Stimulated activated CD4-positive, alpha-beta T cell treated with anti-CD3 and anti-CD28 coated beads, Interleukin-1b, Interleukin-23, amount 100 ng/mL, for 48 hours (primary cell): ENCODE measurements around the gene TRMT112.

Experiments
- DNase-seq: peaks from one replicate; pipeline ENCODE4 v3.0.0-alpha.2; 2020

TRMT112 gene

DNA sequence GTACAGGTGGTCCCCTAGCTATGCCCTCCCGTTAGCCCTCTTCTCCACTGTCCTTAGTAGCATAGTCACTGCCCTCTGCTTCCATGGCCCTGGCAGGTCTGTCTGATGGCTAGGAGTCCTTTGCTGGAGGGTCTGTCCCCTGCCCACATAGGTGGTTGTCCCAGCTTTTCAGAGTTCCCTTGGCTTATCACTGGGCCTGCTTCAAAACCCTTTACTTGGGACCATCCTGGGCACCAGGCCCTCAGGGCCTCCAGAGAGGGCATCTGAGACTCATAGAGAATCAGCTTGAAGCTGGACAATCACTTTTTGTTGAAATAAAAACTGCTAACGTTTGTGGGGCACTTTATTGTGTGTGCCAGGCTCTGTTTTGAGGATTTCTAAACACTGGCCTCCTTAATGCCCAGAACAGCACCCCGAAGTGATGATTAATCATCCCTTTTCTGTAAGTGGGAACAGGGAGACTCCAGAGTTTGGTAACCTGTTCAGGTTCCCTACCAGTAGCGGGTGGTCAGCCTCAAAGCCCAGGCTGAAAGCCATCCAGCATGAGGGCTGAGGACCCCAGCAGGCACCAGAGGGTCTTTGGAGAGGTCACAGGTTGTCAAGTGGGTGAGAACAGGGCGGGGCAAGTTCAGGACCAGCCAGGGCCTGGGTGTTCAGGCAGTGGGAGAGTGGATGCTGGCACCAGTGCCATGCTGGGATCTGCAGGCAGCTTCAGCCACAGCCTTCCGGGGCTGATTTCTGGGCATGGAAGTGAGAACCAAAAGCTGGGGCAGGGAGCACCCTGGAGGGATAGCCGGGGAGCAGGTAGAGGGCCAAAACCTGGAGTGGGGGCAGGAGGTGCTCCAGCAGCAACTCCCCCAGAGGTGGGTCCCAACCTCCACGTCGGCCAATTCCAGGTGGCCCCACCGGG lies 26.8 kb downstream of the TRMT112 start:
- DNase-seq: no peak

DNA sequence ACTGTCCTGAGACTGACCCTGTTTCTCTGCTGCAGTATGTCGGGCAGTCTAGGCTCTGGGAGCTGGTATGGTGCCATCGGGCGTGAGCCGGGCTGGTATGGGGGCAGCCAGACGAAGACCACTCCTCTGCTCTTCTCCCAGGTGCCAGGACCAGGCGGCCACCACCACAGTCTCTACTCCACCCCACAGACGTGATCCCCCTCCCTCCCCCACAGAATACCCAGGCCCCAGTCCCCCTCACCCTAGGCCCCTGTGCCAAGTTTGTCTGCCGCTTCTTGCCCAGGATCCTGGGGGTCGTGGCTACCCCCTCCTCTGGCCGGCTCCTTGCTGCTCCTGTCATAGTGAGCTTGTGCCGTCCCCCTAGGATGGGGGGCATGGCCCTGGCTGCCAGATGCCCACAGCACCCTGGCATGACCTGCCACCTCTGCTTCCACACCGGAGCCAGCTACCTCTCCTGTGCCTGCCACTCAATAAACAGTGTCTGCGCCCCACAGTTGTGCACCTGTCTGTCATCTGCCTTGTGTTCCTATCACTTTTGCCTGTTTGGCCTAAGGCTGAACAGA lies 28.3 kb downstream of the TRMT112 start:
- DNase-seq: no peak

DNA sequence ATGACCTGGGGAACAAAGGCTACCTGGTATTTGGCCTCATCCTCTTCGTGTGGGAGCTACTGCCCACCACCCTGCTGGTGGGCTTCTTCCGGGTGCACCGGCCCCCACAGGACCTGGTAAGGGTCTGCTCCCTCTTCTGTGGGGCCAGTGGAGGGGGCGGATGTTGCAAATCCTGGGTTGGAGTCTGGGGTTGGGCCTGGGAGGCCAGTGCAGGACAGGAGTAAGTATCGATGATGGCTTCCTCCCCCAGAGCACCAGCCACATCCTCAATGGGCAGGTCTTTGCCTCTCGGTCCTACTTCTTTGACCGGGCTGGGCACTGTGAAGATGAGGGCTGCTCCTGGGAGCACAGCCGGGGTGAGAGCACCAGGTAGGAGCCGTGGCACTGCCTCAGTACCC lies 29.0 kb downstream of the TRMT112 start:
- DNase-seq: no peak

DNA sequence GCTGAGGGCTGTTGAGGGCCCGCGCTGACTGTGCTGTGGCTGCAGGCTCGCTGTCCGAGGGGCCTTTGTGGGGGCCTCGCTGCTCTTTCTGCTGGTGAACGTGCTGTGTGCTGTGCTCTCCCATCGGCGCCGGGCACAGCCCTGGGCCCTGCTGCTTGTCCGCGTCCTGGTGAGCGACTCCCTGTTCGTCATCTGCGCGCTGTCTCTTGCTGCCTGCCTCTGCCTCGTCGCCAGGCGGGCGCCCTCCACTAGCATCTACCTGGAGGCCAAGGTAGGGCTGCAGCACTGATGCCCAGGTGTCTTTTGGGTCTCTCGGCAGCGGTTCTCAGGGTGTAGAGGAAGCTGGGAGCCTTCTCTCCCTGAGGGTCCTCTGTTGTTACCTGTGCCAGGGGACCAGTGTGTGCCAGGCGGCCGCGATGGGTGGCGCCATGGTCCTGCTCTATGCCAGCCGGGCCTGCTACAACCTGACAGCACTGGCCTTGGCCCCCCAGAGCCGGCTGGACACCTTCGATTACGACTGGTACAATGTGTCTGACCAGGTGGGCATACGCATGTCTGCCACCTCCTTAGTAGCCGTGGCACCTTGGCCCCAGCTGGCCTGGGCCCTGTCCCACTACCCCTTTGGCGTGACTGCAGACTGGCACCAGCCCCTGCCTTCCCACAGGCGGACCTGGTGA lies 29.5 kb downstream of the TRMT112 start:
- DNase-seq: no peak

DNA sequence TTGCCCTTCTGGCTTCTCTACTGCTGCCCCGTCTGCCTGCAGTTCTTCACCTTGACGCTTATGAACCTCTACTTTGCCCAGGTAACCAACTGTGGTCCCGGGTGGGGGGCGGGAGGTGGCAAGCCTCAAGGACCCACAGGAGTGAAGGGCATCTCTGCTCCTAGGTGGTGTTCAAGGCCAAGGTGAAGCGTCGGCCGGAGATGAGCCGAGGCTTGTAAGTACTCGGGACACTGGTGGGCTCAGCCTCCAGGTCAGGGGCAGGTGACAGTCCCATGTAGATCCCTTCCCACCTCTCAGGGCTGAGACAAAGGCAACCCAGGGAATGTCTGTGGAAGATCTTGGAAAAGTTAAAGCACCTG lies 30.6 kb downstream of the TRMT112 start:
- no peak for DNase-seq

DNA sequence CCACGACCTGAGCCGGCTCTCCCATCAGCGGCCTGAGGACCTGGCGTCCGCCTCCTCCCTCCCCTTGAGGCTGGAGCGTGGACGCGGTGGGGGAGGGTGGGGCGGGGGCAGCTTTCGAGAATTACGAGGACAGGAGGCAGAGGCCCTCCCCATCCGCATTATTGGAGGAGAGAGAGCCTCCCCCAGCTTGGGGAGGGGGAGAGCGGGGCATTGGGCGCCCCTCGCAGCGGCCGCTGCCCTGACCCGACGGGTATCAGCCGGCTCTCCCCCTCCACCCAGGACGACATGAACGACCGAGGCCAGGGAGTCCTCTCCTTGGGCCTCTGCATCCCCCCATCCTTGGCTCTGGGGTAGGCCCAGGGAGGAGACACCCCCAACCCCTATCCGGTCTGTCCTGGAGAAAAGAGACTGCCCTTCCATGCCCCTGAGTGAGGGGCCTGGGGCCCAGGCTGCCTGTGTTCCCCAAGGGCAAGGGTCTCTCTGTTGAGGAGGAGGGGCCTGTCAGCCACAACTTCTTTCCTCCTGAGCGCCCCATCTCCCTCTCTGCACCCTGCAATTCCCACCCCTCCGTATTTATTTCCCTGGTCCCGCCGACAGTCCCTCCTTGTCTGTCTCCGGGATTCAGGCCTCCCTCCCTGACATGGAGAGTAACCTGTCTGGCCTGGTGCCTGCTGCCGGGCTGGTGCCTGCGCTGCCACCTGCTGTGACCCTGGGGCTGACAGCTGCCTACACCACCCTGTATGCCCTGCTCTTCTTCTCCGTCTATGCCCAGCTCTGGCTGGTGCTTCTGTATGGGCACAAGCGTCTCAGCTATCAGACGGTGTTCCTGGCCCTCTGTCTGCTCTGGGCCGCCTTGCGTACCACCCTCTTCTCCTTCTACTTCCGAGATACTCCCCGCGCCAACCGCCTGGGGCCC lies 31.2 kb downstream of the TRMT112 start:
- DNase-seq: no peak

DNA sequence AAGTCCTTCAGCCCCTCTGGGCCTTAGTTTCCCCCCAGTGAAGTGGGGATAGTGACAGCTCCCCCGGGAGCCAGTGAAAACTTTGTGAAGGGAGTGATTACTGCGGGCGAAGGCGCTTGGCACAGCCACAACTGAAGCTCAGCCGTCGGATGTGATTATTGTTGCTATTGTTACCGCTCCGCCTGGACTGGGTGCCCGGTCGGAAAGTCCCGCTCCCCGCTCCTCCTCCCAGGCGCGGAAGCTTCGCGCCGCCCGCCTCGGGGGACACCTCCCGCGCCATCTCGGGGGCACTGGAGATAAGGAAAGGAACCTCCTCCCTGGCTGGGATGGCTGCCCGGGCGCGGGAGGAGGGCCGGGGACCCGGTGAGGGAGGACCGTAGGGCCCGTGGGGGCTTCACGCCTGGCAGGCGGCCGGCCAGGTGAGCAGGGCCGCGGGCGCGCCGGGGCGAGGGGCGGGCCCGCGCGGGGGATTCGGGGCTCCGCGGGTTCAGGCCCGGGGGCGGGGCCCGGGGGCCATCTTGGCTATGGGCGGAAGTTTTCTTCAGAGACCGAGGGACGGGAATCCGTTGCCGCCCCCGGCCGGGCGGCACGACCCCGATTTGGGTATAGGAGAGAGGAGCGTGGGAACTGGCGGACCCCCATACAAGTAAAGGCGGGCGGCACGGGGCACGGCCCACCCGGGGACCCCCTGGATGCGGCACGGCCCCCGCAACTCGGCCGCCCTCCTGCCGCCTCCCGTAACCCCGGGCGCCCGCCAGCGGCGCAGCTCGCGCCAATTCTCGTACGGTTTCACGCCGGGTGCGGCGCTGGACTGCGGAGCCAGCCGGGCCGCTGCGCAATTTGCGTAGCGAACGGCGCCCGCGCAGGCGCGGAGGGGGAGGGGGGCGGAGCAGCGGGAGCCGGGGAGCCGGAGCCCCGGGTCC lies 32.1 kb downstream of the TRMT112 start, which contains the start of gene GPR137:
Gene GPR137 (plus strand): TSS at position 887 of the 923 bp plus-strand sequence. CDS start 677 bp downstream, outside the sequence.
- peak; percentile 84 for DNase-seq

DNA sequence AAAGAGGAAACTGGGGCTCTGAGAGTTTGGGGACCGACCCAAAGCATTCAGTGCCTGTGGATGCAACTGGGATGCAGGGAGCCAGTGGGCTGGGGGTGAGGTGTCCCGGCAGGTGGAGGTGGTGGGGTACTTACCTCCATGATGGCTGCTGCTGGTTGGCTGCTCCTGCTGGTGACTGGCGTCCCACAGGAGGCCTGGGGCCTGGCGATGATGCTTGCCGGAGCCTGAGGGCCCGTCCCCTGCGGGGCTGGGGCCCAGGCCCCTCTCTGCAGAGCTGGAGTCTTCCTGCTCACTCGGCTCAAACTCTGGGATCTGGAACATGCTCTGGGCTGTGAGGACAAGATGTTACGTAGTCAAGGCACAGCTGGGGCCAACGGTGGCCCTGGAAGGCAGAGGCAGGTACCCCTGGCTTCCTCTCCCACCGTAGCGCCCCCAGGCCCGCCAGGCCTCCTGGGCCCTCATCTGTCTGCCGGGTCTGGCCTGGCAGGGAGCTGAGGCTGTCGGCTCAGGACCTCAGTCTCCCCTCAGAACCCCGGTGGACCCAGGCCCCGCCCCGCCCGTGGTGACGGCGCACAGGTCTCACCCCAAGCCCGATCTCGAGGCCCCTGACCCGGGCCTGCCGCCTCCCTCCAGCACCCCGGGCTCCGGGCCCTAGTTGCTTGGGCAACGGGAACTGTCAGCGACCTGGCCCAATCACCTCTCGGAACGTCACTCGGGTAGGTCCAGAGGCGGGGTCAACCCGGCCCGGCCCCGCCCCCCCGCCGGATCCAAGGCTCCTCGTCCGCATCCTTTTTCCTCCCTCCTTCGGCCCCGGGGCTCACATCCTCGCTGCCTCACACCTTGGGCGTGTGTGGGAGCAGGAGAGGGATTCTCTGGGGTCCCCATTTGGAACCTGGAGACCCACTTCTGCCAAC lies 33.1 kb downstream of the TRMT112 start, which contains the start of gene BAD:
Gene BAD (minus strand): TSS at position 618 of the 914 bp plus-strand sequence. CDS start 297 bp downstream, at position 321.
- DNase-seq: peak; percentile 94

DNA sequence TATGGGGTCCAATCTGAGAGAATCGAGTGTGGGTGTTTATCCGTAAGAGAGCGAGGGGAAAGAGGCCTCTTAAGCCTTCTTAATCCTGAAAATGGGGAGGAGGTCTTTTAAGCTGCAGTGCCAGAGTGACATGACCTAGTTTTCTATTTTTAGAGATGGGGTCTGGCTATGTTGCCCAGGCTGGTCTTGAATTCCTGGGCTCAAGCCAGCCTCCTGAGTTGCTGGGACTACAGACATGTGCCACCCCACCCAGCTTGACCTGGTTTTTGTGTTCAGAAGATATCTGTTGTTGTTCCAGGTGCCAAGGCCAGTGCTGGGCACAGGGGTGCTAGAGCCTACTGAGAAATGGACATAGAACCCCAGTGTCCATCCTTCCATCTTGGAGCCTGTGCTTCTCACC lies 34.3 kb downstream of the TRMT112 start:
- no peak for DNase-seq

DNA sequence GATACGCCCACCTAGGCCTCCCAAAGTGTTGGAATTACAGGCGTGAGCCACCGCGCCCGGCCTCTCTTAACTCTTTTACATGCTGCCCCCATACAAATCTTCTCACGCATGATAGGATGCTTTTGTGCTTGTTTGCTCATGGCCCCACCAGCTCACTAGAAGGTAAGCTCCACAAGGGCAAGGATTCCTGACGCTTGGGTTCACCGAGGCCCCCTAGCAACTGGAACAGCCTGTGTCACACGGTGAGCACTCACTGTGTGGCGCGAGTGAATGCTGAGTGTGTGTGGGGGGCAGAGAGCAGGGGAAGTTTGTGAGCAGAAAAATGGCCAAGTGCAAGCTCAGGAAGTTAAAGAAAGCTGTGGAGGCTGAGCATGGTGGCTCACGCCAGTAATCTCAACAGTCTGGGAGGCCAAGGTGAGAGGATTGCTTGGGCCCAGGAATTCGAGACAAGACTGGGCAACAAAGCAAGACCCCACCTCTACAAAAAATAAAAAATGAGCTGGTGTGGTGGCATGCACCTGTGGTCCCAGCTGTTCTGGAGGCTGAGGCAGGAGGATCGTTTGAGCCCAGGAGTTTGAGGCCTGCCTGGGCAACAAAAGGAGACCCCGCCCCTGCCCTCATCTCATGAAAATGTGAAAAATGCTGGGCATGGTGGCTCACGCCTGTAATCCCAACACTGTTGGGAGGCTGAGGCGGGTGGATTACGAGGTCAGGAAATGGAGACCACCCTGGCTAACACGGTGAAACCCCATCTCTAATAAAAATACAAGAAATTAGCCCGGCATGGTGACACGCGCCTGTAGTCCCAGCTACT lies 35.2 kb downstream of the TRMT112 start:
- DNase-seq: no peak

DNA sequence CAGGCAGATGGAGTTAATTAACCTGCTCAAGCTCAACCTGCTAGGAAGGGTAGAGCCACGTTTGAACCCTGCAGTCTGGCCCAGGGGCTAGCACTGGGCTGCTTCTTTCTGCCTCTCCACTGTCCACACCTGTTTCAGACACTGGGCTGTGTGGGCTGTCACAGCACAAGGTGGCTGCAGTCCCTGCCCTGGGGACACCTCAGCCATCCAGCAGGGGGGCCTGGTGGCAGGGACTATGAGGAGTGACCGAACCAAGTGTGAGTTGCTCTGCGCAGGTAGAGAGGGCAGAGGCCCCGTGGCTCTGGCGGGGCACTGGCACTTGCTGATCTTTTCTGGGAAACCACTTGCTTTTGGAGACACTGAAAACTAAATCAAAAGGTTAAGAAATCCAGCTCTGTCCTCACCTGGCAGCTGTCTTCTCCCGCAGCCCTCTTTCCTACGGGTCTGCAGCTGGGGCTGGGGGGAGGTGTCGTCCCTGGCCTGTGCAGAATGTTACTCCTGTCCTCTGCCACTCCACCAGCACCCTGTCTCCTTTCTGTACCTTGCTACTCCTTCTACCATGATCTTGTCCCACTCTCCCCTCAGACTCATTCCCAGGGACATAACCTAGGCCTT lies 38.7 kb downstream of the TRMT112 start:
- DNase-seq: no peak

DNA sequence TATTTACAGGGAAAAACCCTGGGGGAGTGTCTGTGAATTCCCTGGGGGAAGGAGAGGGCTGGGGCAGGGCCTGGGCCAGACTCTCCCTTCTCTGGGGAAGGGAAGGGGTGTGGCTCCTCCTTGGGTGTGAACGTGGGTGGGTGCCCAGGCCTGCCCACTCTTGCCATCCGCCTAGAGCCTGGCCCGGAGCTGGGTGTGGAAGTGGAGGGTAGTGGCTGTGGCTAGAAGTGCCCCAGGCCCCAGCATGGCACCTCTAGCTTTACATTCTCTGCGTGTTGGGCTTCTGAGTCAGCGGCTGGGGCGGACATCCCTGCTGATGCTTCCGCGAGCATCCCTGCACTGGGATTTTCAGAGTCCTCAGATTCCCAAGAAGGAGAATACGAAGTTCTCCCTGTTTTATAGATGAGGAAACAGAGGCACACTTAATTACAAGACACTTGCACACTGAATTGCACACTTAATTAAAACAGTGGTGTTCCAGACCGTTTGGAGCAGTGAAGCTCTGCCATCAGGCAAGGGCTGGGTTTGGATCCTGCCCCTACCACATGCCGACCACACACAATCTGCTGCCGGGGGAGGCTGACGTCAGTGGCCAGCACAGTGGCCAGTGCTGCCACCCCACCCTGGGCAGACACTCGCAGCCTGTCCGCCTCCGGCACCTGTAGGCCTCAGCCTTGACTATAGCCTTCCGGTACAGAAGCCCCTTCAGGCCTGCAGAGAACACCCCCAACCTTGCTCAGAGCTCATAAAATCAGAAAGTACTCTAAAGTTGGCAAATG lies 40.5 kb downstream of the TRMT112 start:
- no peak for DNase-seq

DNA sequence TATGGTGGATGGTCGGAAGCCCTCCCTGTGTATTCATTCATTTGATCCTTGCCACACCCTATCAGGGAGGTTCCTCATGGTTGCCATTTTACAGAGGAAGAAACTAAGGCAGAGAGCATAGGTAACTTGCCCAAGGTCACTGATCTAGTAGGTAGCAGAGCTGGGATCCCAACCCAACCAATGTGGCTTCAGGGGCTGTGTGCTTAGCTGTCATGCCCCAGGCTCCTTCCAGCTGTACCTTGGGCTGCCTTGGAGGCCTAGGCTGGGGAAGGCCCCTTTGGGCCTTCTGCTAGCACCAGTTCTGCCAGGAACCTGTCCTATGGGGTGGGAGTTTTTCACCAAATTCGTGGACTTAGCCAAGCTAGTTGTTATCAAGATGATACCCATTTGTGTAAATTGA lies 41.5 kb downstream of the TRMT112 start:
- no peak for DNase-seq

DNA sequence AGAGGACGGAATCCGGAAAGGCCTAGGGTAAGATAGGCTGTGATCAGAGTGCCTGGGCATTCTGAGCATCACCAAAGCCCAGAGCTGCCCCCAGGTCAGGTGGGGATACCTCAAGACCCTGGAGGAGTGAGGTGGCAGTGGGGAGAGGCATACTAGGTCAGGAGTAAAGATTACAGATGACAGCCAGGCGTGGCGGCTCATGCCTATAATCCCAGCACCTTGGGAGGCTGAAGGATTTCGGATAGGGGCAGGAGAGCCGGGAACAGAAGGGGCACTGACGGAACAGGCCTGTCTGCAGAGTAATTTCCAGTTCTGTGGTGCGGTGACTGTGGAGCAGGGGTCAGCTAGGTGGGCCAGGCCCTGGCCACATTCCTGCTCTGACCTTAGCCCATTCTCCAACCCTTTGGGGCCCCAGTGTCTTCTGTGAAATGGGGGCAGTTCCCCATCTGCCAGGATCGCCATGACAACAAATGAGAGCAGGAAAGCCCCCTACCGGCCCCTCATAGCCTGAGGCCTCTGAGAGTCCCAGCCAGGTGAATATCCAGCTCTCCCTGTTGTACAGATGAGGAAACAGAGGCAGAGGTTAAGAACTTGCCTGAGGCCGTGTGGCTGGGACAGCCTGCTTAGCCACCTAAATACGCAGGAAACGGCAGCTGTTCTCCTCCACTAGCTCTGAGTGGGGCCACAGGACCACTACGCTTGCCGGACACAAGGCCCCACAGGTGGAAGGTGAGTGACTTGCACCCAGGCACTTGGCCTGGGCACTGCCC lies 42.1 kb downstream of the TRMT112 start:
- DNase-seq: no peak

DNA sequence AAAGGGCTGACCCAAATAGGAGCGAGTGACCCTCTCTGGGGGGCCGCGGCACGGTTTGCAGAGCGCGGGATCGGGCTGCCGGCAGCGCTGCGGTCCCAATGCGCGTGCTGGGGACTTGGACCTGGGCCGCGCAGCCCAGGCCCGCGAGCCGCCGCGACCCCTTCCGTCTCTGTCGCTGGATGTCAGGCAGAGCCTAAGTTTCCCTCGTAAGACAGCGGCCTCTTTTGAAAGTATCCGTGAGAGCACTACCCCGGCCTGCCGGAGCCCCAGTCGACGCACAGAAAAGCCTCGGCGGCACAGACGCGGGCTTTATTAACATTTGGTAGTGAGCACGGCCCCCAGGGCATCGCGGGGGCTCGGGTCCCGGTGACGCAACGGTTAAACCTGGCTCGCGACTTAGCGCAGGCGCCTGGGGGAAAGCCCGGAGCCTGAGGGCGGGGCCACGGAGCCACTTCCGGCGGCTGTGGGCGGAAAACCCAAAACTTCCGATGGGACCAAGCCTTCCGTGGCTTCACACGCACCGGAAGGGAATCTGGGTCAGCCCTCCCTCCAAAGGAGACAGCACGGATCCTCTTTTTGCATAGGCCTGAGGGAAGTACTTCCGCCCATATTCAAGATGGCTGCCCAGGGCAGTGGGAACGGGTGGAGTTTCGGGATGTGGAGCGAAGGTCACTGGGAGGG lies 47.7 kb downstream of the TRMT112 start:
- DNase-seq: peak; percentile 98

DNA sequence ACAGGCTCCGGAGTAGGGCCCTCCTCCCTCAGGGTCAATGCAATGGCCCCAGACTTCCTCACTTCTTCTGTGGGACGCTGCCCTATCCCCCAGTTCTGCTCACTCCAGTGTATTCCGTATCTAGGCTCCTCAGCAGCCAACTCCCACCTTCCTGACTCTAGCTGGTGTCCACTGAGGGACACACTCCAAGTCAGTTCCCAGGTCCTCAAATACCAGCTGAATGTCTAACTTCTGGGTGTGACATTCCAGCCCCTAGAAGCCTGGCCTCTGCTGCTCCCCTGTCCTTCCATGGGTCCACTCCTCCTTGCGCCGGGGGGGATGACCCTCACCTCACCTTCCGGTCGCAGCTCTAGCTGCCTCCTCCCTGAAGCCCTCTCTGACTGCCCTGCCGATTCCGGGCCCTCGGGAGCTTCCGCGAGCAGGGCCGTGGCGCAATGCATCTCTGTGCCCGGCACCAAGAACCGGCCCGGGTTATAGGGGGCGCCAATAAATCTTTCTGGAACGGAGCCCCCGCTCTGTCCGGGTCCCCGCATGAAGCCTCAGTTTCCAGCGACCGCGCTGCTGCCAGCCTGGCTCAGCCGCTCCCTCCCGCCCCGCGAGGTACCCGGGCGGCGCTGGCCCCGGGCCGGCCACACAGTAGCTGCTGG lies 48.3 kb downstream of the TRMT112 start:
- DNase-seq: peak; percentile 66
